ENCODE measurements around the gene NAT14.

GRCh38 chr19:55479451-55480230, 5.3 kb upstream of the NAT14 start:
- TF ChIP-seq EZH2phosphoT487 (IDR thresholded peaks at IDR 0.05; ENCODE audit: borderline replicate concordance, low read depth) (no peak), POLR2AphosphoS5 (IDR thresholded peaks at IDR 0.05; ENCODE audit: low read depth, low read length) (no peak), CTCF (IDR thresholded peaks at IDR 0.05) (no peak), EP300 (IDR thresholded peaks at IDR 0.05; ENCODE audit: borderline replicate concordance in 1 of 2, low read depth in 1 of 2, low read length in 1 of 2) (no peak), ELF1 (IDR thresholded peaks at IDR 0.05) (no peak), SMC3 (IDR thresholded peaks at IDR 0.05; ENCODE audit: low read depth, low read length) (no peak), TEAD4 (IDR thresholded peaks at IDR 0.05; ENCODE audit: borderline replicate concordance, insufficient read depth) (no peak), NRF1 (IDR thresholded peaks at IDR 0.05; ENCODE audit: low read depth, low read length) (no peak), REST (IDR thresholded peaks at IDR 0.05; ENCODE audit: low read depth, low read length) (no peak), TAF1 (IDR thresholded peaks at IDR 0.05; ENCODE audit: borderline replicate concordance, low read depth, low read length) (no peak), MXI1 (IDR thresholded peaks at IDR 0.05; ENCODE audit: low read depth, low read length) (no peak), FOXM1 (IDR thresholded peaks at IDR 0.05; ENCODE audit: low read depth) (no peak), MAX (IDR thresholded peaks at IDR 0.05; ENCODE audit: low read depth) (no peak)

All from SK-N-SH (cell line).